Mammary epithelial cell (primary cell): ENCODE data around the gene GAMT.

ENCODE experiments used
- CTCF ChIP-seq, 2 donors: IDR thresholded peaks in 1 of 2; conservative IDR thresholded peaks in 1 of 2; 2 replicates each; pipeline ENCODE4 v1.5.1; 2011 to 2012; ENCODE audit warnings: inconsistent platforms in 2 of 2, low read length in 2 of 2, mild to moderate bottlenecking in 2 of 2, control low read depth in 1 of 2, low read depth in 1 of 2; ENCODE audit not compliant: insufficient read depth in 1 of 2; ENCODE audit errors: extremely low read depth in 1 of 2
- EZH2 ChIP-seq: IDR thresholded peaks from 2 replicates; pipeline ENCODE4 v1.6.1; 2012; ENCODE audit warnings: low read length, inconsistent platforms, borderline replicate concordance

GRCh38 chr19:1383017-1383311 is 18.4 kb downstream of the GAMT start:
- TF ChIP-seq CTCF (conservative IDR thresholded peaks at IDR 0.05 in 1 of 2, IDR thresholded peaks at IDR 0.05 in 1 of 2; ENCODE audit: extremely low read depth in 1 of 2, insufficient read depth in 1 of 2, low read depth in 1 of 2, low read length in 2 of 2) (no peak), EZH2 (no peak)
